ENCODE measurements around the gene GPR132. TPM values are rescaled to one million over a fixed set of nuclear protein-coding genes. Genes with fewer than 3 reads are reported as not detected.

Gene GPR132
- total and polyA plus RNA-seq, 10 of the 15 experiments (the other 5 are each of a cell fraction or from before 2014, with no cell fraction given), result 1.9 to 49.3 (median 20.4) TPM

GRCh38 chr14:105065280-105066228 is at the start of gene GPR132 (continued):
- TF ChIP-seq YY1 (IDR thresholded peaks at IDR 0.05; ENCODE audit: low read depth, low read length) (peak; percentile 34), MEF2A (IDR thresholded peaks at IDR 0.05; ENCODE audit: insufficient read depth, low read depth, low read length) (peak; percentile 83), ZBED1 (IDR thresholded peaks at IDR 0.05; ENCODE audit: borderline replicate concordance) (peak; percentile 86; the same call in 1 of the 2 replicates), ESRRA (IDR thresholded peaks at IDR 0.05; ENCODE audit: low read length) (0 out of 2 replicates have a peak, but pooled peaks have one; percentile 40), TCF3 (IDR thresholded peaks at IDR 0.05; ENCODE audit: borderline replicate concordance, insufficient read depth, low read depth, low read length) (peak; percentile 70; the same call in 1 of the 2 replicates), PML (IDR thresholded peaks at IDR 0.05; ENCODE audit: low read length) (no peak), RB1 (IDR thresholded peaks at IDR 0.05; ENCODE audit: borderline replicate concordance) (0 out of 2 replicates have a peak, but pooled peaks have one; percentile 16), IRF4 (IDR thresholded peaks at IDR 0.05; ENCODE audit: low read depth, low read length) (no peak), TAF1 (IDR thresholded peaks at IDR 0.05; ENCODE audit: borderline replicate concordance, low read depth, low read length) (peak; percentile 90), GABPA (IDR thresholded peaks at IDR 0.05; ENCODE audit: low read depth) (no peak), PKNOX1 (IDR thresholded peaks at IDR 0.05) (peak; percentile 77), IKZF2 (IDR thresholded peaks at IDR 0.05) (peak; percentile 71 to 73; a peak in 3 of 4 replicates), TCF12 (IDR thresholded peaks at IDR 0.05; ENCODE audit: low read depth, low read length) (peak; percentile 19; the same call in 1 of the 2 replicates), POLR2AphosphoS5 (IDR thresholded peaks at IDR 0.05; ENCODE audit: low read length) (peak; percentile 94; the same call in 1 of the 2 replicates), IRF5 (IDR thresholded peaks at IDR 0.05; ENCODE audit: borderline replicate concordance) (no peak), MEF2B (IDR thresholded peaks at IDR 0.05; ENCODE audit: partially characterized antibody, poor library complexity, severe bottlenecking) (peak; percentile 64), WRNIP1 (IDR thresholded peaks at IDR 0.05; ENCODE audit: borderline replicate concordance, low read depth, low read length) (0 out of 2 replicates have a peak, but pooled peaks have one; percentile 6), BACH1 (IDR thresholded peaks at IDR 0.05; ENCODE audit: borderline replicate concordance) (peak; percentile 56), ZZZ3 (IDR thresholded peaks at IDR 0.05; ENCODE audit: control insufficient read depth, insufficient read length, low read depth) (no peak), RCOR1 (conservative IDR thresholded peaks at IDR 0.05; ENCODE audit: low read depth, low read length) (no peak), NBN (IDR thresholded peaks at IDR 0.05) (peak; percentile 88), CREM (IDR thresholded peaks at IDR 0.05; ENCODE audit: low read depth) (peak; percentile 96), ZNF274 (IDR thresholded peaks at IDR 0.05; ENCODE audit: insufficient read depth, insufficient read length) (no peak)
- TF ChIP-seq, protein P1, sequence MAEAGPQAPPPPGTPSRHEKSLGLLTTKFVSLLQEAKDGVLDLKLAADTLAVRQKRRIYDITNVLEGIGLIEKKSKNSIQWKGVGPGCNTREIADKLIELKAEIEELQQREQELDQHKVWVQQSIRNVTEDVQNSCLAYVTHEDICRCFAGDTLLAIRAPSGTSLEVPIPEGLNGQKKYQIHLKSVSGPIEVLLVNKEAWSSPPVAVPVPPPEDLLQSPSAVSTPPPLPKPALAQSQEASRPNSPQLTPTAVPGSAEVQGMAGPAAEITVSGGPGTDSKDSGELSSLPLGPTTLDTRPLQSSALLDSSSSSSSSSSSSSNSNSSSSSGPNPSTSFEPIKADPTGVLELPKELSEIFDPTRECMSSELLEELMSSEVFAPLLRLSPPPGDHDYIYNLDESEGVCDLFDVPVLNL (IDR thresholded peaks at IDR 0.05; ENCODE audit: low read depth, low read length), result no peak
- TF ChIP-seq, protein P2, sequence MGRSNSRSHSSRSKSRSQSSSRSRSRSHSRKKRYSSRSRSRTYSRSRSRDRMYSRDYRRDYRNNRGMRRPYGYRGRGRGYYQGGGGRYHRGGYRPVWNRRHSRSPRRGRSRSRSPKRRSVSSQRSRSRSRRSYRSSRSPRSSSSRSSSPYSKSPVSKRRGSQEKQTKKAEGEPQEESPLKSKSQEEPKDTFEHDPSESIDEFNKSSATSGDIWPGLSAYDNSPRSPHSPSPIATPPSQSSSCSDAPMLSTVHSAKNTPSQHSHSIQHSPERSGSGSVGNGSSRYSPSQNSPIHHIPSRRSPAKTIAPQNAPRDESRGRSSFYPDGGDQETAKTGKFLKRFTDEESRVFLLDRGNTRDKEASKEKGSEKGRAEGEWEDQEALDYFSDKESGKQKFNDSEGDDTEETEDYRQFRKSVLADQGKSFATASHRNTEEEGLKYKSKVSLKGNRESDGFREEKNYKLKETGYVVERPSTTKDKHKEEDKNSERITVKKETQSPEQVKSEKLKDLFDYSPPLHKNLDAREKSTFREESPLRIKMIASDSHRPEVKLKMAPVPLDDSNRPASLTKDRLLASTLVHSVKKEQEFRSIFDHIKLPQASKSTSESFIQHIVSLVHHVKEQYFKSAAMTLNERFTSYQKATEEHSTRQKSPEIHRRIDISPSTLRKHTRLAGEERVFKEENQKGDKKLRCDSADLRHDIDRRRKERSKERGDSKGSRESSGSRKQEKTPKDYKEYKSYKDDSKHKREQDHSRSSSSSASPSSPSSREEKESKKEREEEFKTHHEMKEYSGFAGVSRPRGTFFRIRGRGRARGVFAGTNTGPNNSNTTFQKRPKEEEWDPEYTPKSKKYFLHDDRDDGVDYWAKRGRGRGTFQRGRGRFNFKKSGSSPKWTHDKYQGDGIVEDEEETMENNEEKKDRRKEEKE (IDR thresholded peaks at IDR 0.05), result no peak
